Right renal cortex interstitium (tissue), 3 donors: ENCODE measurements around the gene ADARB2. TPM values are rescaled to one million over a fixed set of nuclear protein-coding genes. Genes with fewer than 3 reads are reported as not detected.
"Not testable (repeated sequence)": the region's sequence is repeated elsewhere in the genome, so short reads cannot be mapped to it uniquely, and the experiment has no call there.

Experiments
- DNase-seq, 3 donors: peaks; one replicate each; pipeline ENCODE4 v3.0.0-alpha.2; 2013; ENCODE audit warnings: low read depth in 3 of 3, low spot score in 2 of 3
- polyA plus RNA-seq, 3 donors: library from polyadenylated mRNA; unstranded; fragments of 120-200 nt; gene quantifications; one replicate each; pipeline ENCODE4 v1.2.1, GENCODE V29; 2013; ENCODE audit not compliant: insufficient read length in 3 of 3

The ADARB2 gene
- polyA plus RNA-seq, 3 donors, result 0.87 to 1.4 (median 1.4) TPM

DNA sequence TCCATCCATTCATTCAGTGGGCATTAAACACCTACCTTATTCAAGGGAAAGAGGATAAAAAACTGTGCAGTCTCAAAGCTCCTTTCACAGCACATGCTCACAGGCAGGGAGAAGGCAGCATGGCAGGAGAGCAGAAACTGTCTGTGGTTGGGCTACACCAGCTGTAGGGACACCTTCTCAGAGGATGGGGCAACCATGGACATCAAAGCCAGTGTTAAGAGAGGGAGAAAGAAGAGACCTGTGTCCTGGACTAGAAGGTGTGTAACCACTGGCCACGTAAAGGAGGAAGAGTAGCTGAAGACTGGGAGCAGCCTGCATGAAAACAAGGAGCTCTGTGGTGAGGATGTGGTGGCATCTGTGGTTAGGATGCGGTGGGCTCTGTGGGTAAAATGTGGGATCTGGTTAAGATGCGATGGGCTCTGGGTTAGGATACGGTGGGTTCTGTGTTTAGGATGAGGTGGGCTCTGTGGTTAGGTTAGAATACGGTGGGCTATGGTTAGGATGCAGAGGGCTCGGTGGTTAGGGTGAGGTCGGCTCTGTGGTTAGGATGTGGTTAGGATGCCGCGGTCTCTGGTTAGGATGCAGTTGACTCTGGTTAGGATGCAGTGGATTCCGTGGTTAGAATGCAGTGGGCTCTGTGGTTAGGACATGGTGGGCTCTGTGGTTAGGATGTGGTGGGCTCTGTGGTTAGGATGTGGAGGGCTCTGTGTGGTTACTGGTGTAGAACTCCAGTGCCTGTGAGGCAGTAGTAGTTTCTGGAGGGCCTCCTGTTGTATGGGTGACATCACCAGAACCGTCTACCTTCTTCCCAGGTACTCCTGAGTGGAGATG lies 483.6 kb downstream of the ADARB2 start:
- no peak for DNase-seq

DNA sequence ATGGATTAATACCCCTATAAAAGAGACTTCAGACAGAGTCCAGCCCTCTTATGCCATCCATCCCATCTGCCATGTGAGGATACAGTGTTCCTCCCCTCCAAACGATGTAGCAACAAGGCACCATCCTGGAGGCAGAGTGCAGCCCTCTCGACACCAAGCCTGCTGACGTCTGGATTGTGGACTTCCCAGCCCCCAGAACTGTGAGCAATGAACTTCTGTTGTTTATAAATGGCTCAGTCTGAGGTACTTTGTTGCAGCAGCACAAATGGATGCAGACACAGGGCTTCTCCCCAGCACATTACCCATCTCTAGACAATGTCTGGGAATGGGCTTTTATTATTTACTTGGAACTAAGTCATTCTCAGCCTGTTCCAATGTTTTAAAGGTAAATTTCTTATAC lies 485.6 kb downstream of the ADARB2 start:
- DNase-seq, result no peak

DNA sequence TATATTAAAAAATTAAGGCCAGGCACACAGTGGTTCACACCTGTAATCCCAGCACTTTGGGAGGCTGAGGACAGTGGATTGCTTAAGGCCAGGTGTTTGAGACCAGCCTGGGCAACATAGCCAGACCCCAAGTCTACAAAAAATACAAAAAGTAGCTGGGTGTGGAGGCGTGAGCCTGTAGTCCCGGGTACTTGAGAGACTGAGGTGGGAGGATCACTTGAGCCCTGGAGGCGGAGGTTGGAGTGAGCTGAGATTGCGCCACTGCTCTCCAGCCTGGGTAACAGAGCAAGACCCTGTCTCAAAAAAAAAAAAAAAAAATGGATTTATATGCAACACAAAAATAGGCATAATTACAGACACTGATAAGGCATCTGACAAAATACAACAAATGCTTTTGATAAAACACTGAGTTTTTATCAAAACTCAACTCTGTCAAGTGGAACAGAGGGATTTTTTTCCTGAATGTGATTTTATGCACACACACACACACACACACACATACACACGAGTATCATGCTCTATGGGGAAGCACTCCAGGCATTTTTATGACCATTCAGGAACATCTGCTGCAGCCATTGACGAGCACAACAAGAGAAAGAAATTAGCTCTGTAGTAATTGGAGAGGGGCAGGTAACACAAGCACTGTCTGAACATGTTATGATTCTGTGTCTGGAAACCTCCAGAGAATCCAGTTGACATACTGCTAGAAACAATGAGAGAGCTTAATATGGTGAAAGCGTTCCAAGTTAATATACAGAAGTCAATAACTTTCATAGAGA lies 488.0 kb downstream of the ADARB2 start:
- no peak for DNase-seq

DNA sequence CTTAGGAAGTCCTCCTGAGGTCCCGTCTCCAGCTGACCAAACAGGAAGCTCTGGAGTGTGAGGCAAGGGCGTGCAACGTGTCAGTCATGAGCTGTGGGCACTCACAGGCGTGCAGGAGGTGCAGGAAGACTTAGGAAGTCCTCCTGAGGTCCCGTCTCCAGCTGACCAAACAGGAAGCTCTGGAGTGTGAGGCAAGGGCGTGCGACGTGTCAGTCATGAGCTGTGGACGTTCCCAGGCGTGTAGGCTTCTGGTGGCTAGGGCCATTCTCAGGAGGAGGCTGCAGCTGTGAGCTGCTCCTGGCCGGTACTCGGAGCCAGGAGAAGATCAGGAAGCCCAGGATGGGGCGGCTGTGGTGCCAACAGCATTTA lies 489.1 kb downstream of the ADARB2 start:
- DNase-seq, result not testable (repeated sequence)

DNA sequence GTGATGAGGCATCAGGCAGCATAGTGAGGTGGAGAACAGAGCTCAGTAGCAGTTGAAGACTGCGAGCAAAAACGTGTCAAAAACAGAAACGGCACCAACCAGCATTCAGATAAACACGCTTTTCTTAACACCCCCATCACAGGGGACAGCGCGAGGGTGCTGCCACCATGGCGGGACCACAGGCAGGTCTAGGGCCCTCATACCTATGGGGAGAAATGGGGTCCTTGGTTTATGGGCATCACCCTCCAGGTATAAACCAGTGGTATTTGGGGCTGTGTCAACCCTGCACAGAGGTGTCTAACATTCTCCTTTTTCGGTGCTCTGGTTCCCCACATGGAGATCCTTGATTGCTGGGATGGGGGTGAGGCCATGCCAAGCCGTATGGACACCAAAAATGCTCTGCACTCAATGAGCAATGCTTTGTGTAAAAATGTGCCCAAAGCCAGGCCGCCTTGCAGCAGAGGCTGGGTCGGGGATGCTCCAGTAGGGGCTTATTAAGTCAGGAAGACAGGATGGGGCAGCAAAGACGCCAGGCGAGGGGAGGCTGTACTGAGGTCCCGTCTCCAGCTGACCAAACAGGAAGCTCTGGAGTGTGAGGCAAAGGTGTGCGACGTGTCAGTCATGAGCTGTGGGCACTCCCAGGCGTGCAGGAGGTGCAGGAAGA lies 489.6 kb downstream of the ADARB2 start:
- no peak for DNase-seq

DNA sequence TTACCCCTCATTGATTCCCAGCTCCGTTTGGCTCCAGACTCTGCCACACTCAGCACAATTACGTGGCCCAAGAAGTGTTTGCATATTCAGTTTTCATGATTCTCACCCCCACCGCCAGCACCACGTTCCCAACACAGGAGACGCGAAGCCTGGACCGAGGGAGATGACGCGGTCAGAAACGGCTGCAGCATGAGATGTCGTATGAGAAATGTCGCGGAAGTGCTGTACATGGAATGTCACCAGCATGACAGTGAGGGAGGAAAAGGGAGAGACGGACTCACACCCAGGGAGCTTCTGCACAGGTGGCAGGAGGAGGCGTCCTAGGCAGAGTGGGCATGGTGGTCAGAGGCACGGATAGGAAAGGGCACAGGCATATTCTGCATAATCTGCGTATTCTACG lies 492.8 kb downstream of the ADARB2 start:
- no peak for DNase-seq

DNA sequence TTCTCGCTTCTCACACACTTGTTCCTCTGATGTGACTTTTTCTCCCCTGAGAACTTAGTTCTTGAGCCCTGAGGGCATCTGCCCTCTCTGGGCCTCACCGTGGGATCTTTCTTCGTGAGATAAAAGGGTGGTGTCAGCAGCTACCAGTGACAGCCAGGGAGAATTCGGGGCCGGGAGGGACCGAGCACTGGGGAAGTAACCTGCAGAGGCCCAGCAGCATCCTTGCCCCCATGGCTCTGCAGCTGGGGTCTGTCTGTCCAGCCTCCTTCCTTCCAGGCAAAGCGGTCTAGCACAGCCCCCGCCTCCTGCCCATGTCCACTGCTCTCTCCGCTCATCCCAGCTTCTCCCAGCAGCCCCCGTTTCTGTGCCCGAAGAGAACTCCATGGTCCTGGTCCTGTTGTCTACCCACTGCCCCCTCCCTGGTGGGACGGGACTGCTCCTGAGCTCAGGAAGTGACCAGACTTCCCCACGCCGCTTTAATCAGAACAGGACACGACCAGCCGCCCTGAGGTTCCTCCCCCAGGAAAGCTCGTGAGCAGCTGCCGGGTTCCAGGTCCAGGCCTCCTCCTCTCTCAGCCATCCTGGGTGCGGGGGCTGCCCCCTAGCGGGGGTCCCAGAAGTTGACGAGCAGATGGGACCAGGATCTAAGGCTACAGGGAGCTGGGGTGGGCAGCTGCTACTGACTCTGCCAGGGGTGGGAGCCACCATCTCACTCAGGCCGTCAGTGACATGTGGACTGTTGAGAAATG lies 493.7 kb downstream of the ADARB2 start:
- DNase-seq, result no peak

DNA sequence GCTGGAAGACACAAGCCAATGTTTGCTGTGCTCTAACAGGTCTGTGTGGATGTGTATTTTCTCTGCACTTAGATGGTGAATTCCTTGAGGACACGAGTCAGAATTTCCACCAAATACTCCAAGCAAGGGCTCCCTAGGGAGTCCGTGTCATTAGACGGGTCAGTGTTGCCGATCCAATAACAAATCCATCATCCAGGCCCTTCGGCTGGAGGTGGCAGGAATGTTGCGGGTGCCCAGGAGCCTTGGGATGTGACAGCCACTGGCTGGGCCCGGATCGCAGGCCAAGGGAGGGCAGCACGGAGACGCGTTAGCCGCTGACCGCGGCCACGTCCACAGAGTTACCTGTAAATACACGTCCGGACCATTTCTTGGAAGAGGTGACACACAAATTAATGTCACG lies 494.4 kb downstream of the ADARB2 start:
- no peak for DNase-seq

DNA sequence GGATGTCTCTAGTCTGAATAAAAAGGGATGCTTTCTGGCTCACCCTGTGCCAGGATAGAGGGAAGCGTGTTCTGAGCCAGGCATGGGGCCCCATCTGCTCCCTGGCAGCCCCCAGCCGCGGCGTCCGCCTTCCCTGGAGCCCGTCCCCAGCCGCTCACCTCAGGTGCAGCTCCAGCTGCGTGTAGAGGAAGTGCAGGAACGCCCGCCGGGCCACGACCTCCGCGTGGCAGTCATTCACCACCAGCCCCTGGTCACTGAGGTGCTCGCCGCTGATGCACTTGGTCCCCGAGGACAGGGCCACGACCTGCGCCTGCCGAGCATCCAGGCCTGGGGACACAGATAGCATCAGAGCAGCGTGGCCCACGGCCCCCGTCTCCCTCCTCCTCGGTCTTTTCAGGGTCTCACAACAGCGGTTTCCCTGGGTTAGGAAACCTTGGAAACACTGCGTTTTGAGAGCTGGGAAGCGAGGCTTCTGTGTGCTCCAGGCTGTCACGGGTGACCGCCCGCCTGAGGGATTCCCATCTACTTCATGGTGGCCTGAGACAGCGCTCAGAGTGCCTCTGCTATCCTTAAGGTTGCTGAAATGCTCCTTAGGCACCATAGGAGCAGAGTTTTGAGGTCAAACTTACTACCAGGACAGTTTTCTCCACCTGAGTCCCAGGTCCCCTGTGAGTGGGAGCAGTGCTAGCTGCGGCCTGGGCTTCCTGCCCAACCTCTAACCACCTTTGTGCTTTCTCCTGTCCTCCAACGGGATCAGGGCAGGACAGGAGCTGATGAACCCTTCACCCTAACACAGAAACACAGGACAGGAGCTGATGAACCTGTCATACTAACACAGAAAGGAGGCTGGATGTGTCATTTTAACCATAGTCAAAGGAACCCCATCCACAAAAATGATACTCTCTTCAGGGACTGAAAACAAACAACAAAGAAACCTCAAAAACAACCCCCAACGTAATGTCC lies 495.1 kb downstream of the ADARB2 start:
- no peak for DNase-seq

DNA sequence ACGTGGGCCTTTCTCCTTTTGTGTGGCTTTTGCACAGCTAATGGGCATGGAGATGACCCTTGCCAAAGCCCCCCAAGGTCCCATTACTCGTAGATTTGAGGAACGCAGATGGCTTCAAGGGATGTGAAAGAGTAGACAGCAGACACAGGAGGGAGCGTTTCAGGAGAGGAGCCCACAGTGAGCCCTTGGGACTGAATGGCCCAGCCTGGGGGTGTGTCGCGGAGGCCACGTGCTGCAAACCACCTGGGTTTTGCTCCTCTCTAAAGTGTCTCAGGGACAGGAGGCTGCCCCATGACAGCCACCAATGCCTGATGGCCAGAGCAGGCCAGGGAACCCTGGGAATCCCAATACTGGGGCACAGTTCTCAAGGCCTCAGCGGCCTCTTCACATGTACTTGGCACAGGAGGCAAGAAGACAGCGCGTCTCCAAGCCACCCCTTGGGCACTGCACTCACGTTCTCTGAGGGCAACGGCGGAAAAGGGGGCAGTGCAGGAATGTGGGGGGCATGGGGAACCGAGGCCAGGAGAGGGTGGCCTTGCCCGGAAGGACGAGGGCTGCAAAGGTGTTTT lies 495.9 kb downstream of the ADARB2 start:
- DNase-seq, result no peak

DNA sequence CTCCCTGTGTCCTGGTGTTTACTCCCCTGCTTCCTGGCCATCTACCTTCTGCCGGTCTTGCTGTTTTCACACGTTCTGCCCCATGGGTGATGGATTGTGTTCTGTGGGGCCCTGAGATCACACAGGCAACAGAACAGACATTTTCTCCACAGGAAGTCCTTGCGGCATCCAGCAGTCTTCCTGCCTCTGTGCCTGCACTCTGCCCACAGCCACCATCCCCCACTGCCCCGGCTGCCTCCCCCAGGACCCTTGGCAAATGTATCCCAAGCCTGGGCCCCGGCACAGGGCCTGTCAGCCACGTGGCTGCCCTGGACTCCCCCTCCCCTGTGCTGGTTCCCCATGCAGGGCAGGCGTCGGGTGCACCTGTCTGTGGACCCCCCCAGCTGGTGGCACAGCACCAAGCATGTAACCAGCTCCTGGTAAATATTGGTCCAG lies 497.0 kb downstream of the ADARB2 start:
- DNase-seq, result no peak

DNA sequence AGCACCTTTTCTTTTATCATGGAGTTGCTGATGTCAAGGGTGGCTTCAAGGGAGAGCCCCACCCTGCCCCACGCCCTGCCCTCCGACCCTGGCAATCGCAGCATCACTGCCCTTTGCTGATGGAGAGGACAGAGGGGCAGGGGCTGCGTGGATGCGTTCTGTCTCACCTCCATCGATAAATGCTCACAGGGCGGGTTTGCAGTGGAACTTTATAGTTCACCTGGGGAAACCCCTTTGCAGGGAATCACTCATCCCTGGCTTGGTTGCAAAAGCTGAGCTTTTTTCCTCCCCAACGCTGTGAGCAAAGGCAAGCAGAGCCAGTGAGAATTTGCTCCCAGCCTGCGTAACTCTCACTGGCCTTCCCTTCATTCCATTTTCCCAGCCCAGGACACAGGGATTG lies 504.3 kb downstream of the ADARB2 start:
- no peak for DNase-seq

DNA sequence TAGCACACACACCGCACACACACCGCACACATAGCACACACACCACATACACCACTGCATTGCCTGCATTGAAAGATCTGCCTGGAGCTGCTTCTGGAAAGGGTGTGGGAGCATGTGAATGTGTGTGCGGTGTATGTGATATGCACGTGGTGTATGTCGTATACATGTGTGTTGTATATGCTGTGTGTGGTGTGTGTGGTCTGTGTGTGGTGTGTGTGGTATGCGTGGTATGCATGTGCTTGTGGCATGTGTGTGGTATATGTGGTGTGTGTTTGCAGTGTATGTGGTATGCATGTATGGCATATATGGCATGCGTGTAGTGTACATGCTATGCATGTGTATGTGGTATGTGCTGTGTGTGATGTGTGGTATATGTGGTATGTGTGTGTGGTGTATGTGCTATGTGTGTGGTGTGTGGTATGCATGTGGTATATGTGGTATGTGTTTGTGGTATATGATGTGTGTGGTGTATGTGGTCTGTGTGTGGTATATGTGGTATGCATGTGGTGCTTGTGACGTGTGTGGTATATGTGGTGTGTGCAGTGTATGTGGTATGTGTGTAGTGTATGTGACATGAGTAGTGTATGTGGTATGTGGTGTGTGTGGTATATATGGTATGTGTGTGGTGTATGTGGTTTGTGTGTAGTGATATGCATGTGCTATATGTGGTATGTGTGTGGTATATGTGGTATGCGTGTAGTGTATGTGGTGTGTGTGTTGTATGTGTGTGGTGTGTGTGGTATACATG lies 505.0 kb downstream of the ADARB2 start:
- DNase-seq, result no peak

DNA sequence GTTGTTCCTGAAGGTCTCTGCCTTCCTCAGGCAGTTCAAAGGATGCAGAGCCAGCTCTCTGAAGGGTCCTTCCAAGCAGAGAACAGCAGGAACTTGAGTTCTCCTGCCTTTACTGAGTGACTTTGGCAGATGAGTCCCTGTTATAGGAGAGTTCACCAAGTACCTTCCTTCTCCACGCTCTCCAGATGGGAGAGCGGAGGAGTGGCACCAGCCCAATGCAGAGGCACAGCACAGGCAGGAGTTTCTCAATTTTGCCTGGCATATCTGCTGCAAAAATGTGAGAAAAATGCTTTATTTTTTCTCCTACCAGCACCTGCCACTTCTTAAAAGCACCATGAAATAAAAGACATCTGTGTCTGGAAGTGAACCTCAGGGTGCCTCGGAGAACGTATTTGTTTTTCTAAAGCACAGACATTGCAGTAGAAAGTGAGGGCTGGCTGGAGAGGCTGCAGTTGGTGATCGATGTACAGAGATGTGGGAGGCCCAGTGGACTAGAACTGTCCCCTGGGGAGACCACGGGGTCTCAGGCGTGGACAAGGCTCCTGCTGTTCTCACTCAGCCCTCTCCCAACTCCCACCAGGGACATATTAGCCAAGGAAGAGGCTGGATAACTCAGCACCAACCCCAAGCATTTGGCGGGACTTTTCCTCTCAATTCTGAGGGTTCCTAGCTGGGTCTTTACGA lies 506.6 kb downstream of the ADARB2 start:
- no peak for DNase-seq

DNA sequence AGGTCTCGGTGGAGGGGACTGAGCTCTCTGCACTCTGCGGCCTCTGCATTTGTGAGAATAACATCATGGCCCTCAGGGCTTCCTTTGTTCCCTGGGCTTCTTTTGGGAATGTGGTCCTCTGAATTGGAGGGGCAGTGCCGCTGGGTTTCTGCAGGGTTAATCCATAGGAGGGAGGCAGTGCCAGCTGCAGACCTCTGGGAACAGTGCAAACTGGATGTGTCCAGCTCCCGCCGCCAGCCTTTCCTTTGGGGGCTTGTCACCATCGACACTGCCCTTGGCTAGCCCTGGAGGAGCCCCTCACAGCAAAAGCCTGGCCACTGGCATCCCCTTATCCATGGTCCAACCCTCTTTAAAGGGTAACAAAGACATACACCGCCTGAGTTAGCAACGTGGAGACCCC lies 507.2 kb downstream of the ADARB2 start:
- no peak for DNase-seq

DNA sequence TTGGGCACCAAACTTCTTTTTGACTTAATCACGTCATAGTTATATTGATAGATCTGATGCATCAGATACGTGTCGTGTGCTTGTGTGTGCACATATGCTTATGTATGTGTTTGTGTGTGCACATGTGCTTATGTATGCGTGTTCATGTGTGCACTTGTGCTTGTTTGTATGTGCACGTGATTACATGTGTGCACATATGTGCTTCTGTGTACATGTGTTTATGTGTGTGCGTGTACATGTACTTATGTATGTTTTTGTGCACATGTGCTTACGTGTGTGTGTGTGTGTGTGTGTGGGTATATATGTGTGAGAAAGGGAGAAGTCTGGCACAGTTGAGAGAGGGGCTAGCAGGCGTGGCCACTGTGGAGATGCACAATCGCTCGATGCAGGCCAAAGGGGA lies 507.8 kb downstream of the ADARB2 start:
- DNase-seq, result no peak

DNA sequence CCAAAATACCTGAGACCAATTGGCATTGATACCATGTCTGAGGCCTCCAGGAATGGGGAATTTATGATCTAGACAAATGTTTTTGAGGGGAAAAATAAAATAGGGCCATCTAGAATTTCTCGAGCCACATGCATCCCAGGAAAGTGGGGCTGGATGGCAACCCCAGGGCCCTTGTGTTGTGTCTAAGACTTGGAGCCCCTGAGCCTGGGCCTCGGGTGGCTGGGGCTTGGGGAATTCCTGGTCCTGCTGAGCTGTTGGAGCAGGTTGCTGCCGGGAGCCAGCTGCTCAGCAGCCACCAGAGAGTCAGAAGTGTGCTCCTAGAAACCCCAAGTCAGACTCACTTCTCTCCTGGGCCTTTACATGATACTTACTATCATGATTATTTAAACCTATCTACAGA lies 508.2 kb downstream of the ADARB2 start:
- DNase-seq, result no peak

DNA sequence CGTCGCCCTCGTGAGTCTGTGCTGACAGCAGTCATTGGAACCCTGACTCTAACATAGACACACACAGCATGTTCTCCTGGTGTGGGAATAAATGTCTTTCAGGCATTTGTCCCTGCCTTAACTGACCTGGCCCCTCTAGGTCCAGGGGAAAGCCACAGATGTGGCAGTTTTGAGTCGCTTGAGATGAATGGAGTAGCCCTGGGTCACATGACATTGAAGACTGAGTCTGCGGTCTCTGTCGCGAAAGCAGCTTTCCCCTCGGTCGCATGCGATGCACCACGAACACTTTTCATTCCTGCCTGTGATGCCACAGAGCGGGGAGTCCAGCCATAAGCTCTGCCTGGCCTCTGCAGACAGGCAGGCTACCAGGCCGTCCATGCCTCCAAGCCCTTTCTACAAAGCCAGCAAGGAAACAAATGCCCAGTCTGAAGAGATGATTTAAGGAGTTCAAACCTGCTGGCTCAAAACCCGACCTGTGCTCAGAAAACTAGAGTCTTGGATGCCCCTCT lies 508.8 kb downstream of the ADARB2 start:
- no peak for DNase-seq
